ENCODE measurements around the gene LPP.
"Not testable (repeated sequence)": the region's sequence is repeated elsewhere in the genome, so short reads cannot be mapped to it uniquely, and the experiment has no call there.

Gene LPP

GRCh38 chr3:188407158-188407880 is 253.4 kb downstream of the LPP start:
- DNase-seq = no peak

DNA sequence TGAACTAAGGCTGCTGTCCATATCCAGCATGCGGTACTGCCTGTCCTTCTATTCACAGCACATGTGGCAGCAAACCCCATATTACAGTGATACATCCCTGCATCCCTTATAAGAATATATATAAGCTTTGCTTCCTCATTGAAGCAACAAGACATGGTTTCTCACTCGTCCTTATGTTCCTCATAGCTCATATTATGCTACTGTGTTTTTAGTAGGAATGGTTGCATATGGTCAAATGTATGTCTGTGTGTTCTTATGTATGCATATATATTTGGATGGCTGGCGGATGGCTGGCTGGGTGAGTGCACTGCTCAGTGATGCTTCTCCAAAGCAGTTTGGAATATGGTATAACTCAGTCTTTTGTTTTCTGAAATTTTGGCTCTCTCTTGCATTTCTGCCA is 254.9 kb downstream of the LPP start:
- no peak for DNase-seq

DNA sequence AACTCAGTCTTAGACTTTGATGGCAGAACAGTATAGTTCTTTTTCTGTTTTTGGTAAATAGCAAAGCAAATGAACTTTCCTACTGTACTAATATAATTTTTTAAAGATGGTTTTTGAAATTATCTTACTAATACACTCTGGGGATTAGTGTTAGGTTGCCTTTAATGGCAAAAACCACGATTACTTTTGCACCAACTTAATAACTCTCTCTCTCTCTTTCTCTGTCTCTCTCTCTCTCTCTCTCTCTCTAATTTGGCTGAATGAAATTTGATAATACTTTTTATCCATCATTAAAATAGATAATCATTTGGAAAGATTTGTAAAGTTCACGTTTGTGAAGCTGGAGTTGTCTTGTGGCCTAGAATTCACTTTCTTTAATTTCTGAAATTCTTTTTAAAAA is 257.8 kb downstream of the LPP start:
- DNase-seq = no peak

GRCh38 chr3:188415196-188415595 is 261.2 kb downstream of the LPP start:
- no peak for DNase-seq

DNA sequence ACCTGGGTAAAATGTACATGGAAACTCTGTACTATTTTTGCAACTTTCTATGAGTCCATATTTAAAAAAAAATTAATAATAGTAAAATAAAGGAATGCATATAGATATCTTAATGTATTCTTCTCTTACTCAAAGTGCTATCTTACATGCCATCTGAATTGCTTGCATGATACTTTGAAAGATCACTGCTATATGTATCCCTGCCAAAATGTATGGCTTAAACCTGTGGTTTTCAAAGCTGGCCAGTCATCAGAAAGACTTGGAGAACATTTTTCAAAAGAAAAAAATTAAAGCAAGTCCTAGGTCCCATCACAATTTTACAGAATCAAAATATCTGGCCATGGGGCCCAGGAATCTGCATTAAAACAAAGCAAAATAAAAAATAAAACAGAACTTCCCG is 262.1 kb downstream of the LPP start:
- no peak for DNase-seq

GRCh38 chr3:188417271-188417696 is 263.3 kb downstream of the LPP start:
- no peak for DNase-seq

DNA sequence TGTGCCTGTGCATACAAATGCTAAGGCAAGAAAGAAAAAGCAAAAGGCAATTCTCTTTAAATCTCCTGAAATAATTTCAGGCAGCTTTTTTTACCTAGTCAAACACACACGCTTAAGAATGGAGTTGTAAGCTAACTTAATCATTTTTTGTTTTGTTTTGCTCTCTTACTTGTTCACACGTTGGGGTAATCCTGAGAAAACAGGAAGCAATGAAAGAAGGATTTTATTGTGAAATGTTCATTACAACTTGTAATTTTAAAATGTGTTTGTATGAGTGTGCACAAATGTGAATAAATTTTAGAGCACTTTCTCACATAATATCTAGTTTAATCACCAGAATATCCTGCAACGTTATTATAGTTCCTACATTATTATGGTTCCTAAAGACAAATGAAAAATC is 263.8 kb downstream of the LPP start:
- no peak for DNase-seq

GRCh38 chr3:188421151-188421821 is 267.3 kb downstream of the LPP start:
- no peak for DNase-seq

DNA sequence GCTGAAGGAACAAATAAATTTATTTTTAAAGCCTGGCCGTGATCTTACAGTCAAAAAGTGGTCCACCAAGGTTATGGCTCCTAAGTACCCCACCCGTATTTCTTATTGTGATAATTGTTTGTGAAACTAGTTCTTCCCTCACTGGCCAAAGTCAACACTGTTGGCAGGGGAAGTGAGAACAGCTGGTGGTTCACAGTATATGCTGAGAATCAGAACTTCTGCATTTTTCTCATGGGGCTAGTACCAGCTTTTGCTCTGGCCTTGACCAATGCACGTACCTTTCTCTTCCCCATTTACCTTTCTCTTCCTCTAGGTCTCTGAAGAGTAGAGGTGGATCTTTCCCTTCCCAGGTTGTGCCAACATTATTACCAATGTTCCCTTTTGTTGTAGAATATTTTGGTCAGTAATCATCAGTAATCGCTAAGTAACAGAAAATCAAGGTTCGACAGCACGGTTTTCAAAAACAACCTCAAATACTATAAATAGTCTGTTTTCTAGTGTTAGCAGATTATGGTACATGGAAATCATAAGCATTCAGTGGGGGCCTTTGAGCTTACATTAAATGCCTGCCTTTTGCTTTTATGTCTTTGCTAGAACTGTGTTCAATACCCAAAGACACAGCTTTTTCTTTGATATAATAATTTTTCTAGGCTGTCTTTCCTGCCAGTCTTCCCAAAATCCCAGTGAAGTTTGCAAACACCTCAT is 268.0 kb downstream of the LPP start:
- DNase-seq = no peak

- DNase-seq = not testable (repeated sequence)
Measured at GRCh38 chr3:188427981-188428380, 274.0 kb downstream of the LPP start.

DNA sequence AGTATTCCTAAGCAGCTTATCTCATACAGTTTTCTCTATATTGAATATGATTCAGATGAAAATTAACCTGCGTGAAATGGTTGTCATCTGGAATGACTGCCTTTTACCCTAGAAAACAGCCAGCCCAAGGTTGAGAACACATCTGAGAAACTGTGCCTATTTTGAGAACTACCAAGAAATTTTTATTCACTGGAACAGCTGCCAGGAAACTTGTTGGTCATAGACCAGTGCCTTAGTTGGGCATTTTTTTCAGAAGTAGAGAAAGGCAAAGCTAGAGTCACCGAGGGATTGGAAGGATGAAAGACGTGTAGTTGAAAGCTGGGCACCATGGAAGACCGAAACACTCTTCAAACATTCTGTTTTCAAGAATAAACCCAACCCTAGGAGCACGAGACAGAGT is 277.1 kb downstream of the LPP start:
- peak; percentile 11 for DNase-seq

DNA sequence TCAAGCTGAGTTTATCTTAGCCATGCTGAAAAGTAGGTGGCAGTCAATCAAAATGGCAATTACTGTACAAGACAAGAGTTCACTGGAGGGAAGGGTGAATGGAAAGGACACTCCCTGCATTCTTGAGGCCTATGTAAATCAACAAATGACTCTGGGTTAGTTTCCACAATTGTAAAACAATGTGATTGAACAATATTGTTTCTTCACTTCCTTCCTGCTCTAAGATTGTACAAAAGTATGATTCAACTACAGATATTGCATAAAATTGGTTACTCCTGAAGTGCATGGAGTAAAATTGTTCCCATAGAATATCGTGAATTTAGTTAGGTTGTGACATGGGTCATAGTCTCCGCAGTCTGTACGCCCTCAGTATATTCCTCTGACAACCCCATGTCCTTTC is 277.6 kb downstream of the LPP start:
- DNase-seq = no peak

GRCh38 chr3:188432802-188433520 is 279.0 kb downstream of the LPP start:
- DNase-seq = no peak

GRCh38 chr3:188433521-188434150 is 279.7 kb downstream of the LPP start:
- DNase-seq = no peak

DNA sequence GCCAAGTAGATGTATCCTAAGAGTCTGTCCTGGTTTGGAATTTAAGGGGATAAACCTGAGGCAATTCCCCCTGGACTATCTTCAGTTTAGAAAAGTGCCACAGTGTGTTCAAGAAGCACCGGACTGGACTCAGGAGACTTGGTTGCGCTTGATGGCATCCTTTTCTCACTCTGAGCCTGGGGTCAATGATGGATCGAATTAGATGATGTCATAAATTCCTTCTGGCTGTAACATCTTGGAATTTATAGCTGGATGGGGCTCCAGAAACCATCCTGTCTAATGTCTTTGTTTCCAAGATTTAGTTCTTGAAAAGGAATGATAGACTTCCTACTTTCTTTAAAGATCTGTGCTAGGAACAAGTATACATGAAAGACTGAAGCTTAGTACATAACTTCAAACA is 280.6 kb downstream of the LPP start:
- DNase-seq = no peak

- DNase-seq = no peak
Measured at GRCh38 chr3:188435266-188435665, 281.3 kb downstream of the LPP start.

- DNase-seq = no peak
Measured at GRCh38 chr3:188437926-188438325, 284.0 kb downstream of the LPP start.

- DNase-seq = no peak
Measured at GRCh38 chr3:188439080-188439479, 285.1 kb downstream of the LPP start.

DNA sequence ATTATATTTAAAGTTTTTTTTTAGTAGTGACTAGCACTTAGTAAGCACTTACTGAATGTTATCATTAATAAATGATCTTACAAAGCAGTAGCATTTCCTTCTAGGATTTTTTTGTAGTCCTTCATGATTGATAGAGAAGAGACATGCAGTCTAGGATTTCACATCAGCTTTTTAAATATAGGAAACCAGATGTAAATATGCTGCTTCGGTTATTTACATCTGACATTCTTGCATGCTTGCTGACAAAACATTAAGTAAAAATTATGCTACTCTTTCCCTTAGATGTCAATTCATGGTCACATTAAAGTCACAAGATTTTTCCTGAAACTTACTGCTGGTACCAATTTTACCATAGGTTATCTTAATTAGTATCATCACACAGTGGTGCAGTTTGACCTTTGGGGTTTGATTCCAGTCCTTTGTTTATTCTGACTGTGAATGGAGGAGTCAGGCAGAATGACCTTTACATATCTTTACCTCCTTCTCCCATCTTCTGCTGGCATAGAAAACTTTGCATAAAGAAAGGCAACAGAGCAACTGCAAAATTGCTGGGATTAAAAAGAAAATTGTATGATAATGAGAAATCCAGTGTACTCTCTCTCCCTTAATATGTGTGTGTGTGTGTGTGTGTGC is 286.5 kb downstream of the LPP start:
- no peak for DNase-seq

GRCh38 chr3:188442430-188442829 is 288.5 kb downstream of the LPP start:
- no peak for DNase-seq

DNA sequence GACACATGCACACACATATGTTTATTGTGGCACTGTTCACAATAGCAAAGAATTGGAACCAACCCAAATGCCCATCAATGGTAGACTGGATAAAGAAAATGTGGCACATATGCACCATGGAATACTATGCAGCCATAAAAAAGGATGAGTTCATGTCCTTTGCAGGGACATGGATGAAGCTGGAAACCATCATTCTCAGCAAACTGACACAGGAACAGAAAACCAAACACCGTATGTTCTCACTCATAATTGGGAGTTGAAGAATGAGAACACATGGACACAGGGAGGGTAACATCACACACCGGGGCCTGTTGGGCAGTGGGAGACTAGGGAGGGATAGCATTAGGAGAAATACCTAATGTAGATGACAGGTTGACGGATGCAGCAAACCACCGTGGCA is 291.2 kb downstream of the LPP start:
- not testable (repeated sequence) for DNase-seq

- no peak for DNase-seq
Measured at GRCh38 chr3:188446014-188446413, 292.1 kb downstream of the LPP start.

Data from midbrain (tissue), 1 donor.